Hepatic stellate cell (primary cell): ENCODE measurements around the gene ESPN.
"Not testable (repeated sequence)": the region's sequence is repeated elsewhere in the genome, so short reads cannot be mapped to it uniquely, and the experiment has no call there.

ENCODE experiments used
- DNase-seq: peaks from one replicate; pipeline ENCODE4 v3.0.0; 2011; ENCODE audit warnings: low spot score

ESPN gene

DNA sequence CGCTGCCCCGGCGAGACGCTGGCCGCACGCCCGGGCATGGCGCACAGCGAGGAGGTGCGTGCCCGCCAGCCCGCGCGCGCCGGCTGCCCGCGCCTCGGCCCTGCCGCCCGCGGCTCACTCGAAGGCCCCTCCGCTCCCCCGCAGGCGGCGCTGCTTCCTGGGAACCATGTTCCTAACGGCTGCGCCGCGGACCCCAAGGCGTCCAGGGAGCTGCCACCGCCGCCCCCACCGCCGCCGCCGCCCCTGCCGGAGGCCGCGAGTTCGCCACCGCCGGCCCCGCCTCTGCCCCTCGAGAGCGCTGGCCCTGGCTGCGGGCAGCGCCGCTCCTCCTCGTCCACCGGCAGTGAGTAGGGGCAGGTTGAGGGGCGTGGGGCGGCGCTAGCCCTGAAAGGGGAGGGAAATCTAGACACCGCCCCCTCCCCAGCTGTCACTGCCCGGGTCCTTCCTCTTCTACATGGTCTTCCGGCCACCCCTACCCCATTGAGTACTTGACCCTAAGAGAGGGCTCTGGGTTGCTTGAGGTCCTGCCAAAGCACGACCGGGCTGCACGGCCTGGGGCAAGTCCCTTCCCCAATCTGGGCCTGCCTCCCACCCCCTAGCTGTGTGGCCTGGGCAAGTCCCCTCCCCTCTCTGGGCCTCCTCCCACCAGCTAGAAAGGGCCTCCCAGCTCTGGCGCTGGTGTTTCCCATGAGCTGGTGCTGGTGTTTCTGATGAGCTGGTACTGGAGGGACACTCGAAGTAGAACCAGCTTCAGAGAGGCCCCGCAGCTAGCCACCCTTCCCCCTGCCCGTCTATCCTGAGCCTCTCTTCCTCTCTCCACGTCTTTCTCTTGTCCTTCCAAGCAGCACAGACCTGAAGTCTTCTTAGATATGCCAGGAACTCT lies 24.4 kb downstream of the ESPN start:
- no peak for DNase-seq

DNA sequence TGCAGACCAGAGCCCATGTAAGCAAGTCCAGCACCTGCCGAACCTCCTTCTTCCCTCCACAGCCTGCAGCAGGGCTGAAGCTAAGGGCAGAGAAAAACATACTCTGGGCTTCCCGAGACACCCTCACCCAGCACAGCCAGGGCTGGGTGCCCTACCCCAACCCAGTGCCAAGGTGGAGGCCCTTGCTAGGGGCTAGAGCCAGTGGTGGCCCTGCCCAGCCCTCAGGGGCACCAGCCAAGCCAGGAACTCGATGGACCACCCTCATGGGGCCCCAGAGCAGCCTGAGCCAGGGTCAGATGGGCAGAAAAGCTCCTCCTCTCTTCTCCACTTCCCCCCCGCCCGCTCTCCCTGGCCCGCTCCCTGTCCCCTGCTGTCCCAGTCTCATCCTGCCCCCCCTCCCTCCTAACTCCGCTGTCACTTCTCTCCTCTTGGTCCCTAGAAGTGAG lies 25.5 kb downstream of the ESPN start:
- DNase-seq, result no peak

- not testable (repeated sequence) for DNase-seq
These were observed 25.9 kb downstream of the ESPN start for GRCh38 chr1:6450486-6450885.

GRCh38 chr1:6450943-6451373 lies 26.4 kb downstream of the ESPN start:
- DNase-seq, result no peak

- not testable (repeated sequence) for DNase-seq
These were observed 29.6 kb downstream of the ESPN start for GRCh38 chr1:6453895-6454855.

- DNase-seq, result no peak
These were observed 30.5 kb downstream of the ESPN start for GRCh38 chr1:6454856-6455751.

- not testable (repeated sequence) for DNase-seq
These were observed 31.4 kb downstream of the ESPN start for GRCh38 chr1:6455752-6456520.

- no peak for DNase-seq
These were observed 32.4 kb downstream of the ESPN start for GRCh38 chr1:6456800-6457466.

DNA sequence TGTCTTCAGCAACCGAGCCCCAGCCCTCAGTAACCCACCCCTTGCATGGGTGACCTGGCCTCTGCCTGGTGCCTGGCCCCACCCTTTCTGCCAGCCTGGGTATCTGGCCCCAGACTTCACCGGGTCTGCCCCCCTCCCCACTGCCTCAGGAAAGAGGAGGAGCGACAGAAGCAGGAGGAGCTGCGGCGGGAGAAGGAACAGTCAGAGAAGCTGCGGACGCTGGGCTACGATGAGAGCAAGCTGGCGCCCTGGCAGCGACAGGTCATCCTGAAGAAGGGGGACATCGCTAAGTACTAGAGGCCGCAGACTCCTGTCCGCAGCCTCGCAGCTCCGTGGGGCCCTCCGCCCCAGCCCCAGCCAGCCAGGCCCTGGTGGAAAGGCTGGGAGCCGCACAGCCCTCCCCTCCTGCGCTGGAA lies 35.3 kb downstream of the ESPN start:
- DNase-seq, result no peak

DNA sequence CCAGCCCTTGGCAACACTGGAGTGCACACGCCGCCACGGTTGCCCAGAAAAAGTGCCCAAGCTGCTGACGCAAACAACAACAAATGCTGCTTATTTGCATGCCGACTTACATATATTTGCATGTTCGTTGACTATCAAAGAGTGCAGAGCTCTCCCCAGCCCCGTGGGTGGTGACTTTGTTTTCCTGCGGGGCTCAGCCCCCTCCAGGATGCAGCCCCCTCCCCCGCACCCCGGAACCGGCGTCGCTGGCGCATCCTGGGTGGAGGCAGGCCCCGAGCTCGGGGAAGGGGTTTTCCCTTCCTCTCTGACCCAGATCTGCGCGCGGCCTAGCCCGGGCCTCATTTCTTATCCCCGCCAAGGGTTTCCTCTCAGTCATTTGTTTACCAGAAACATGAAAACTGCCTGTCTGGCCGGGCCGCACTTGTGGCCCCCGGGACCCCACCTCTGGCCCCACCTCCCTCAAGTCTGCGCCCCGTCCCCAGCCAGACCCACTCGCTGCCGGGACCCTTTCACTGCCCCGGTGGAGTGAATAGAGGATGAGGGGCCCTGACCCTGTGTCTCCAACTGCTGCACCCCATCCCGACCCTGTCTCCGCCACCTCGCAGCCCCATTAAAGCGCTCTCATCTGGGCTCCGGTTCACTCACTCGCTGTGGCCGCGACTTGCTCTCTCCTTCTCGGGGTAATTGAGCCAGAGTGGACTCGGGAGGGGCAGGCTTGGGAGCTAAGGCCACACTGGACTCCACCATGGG lies 35.9 kb downstream of the ESPN start:
- DNase-seq, result no peak

- no peak for DNase-seq
These were observed 36.5 kb downstream of the ESPN start for GRCh38 chr1:6461051-6461530.

- DNase-seq, result no peak
These were observed 37.2 kb downstream of the ESPN start for GRCh38 chr1:6461538-6462411.

DNA sequence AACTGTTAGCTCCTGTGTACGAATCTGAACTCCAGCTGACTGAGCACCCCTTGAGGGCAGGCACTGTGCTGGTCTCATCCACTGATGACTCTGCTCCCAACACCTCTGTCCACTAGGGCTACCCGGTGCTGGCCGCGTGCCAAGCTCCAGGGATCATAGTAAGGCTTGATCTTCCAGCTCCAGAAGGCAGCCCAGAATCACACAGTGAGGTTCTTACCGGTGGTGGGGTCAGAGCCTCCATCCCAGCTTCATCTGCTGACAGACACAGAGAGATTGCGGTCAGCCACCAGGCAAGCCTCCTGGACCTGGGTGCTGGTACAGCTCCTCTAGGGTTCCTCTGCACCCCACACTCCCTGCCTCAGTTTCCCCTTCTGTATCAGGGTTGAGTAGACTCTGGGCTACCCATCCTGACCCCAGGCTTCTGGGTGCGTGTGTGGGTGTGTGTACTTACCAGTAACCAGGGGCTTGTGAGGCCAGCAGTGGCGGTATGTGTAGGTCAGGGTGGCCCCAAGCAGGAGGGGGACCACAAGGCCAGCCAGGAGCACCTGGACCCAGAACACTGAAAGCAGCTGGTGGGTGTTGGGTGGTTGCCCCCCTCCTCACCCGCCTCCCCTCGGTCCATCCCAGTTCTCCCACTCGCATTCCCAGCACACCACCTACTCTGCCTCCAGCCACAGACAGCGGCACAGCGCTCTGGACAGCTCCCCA lies 38.0 kb downstream of the ESPN start:
- DNase-seq, result no peak

GRCh38 chr1:6463120-6463412 lies 38.5 kb downstream of the ESPN start:
- no peak for DNase-seq

DNA sequence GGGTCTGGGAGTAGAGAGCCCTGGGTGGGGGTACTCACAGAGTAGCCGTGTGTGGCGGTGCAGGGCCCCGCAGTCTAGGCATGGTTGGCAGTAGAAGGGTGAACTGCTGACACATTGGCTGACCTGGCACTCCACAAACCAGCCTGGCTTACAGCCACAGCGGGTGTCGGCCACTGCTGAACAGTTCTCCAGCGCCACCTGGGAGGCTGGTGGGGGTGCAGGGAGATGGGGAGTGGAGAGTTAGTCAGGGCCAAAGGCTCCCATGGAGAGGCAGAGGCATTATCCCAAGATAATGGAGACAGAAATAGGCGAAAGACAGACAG lies 39.9 kb downstream of the ESPN start:
- no peak for DNase-seq

GRCh38 chr1:6464915-6465314 lies 40.3 kb downstream of the ESPN start:
- no peak for DNase-seq

GRCh38 chr1:6465461-6466005 lies 41.0 kb downstream of the ESPN start:
- DNase-seq, result no peak

DNA sequence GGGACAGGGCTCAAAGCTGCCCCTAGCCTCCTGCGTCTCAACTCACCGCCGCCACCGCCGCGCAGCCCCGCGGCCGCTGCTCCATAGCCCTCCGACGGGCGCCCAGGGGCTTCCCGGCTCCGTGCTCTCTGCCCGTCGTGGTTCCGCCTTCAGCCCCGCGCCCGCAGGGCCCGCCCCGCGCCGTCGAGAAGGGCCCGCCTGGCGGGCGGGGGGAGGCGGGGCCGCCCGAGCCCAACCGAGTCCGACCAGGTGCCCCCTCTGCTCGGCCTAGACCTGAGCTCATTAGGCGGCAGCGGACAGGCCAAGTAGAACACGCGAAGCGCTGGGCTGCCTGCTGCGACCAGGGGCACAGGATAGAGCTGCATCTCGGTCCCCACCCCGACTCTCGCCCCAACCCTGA lies 41.4 kb downstream of the ESPN start, which contains the start of gene TNFRSF25:
TSS of gene TNFRSF25 (minus strand) at position 151 of the 400 bp plus-strand sequence. CDS start at position 85, 66 bp downstream.
- no peak for DNase-seq
